ENCODE data around the gene NKRF. TPM values are rescaled to one million over a fixed set of nuclear protein-coding genes. Genes with fewer than 3 reads are reported as not detected.
A peak's percentile ranks its signal among the peaks of the same experiment; 100 is the strongest.

NKRF gene
- total and polyA plus RNA-seq, 2 of the 8 experiments (the other 6 are each of a cell fraction or from before 2014, with no cell fraction given): 3.8 to 11.4 TPM

GRCh38 chrX:119635799-119636198 lies 29.6 kb upstream of the NKRF start:
- H3K27me3 ChIP-seq (replicated peaks in 1 of 4; ENCODE audit: control insufficient read depth in 3 of 4, extremely low read depth in 1 of 4, insufficient read depth in 3 of 4, low read length in 3 of 4): no peaks in the 10 kb centered on the region
- peaks cover 2% of the 10 kb centered on the region; the same call in 1 of the 2 replicates for H3K23me2 ChIP-seq (ENCODE audit: low read depth, low read length)
- CTCF ChIA-PET (ENCODE audit: partially characterized antibody): interaction anchor here (0.6 to 1.2 kb wide), 2 partner anchors 26 to 79 kb away, joined by 4 read pairs; no protein-coding TSS in a partner anchor
- no peak overlapping the region for H3K56ac ChIP-seq (replicated peaks; ENCODE audit: insufficient read length, low read depth, low read length)
- H3K4ac ChIP-seq (replicated peaks; ENCODE audit: insufficient read length, low read depth, low read length): no peak overlapping the region
- no peak overlapping the region for H4K91ac ChIP-seq (replicated peaks; ENCODE audit: insufficient read length, low read length)
- DNase-seq (ENCODE audit: low read depth in 1 of 2, low spot score in 2 of 2) (no peak), FAIRE-seq (peak; percentile 45)
- no peak overlapping the region for H2BK12ac ChIP-seq (ENCODE audit: low read depth, low read length)
- H3K79me1 ChIP-seq (ENCODE audit: low read depth, low read length): no peaks in the 10 kb centered on the region
- H3K14ac ChIP-seq (ENCODE audit: insufficient read length): no peak overlapping the region
- no peak overlapping the region for H2BK120ac ChIP-seq (replicated peaks; ENCODE audit: low read depth, low read length)
- POLR2A ChIA-PET (ENCODE audit: partially characterized antibody): no interaction called here
- no peak overlapping the region for H3K27ac ChIP-seq (ENCODE audit: low read depth, low read length)
- H3K36me3 ChIP-seq (ENCODE audit: control insufficient read depth in 2 of 4, insufficient read depth in 4 of 4, low read length in 3 of 4): peaks cover 0 to 3% (median 0%) of the 10 kb centered on the region in 4 experiments; a peak in 3 of 8 replicates
- H3K79me2 ChIP-seq (ENCODE audit: control insufficient read depth in 1 of 2, insufficient read depth in 2 of 2, low read length in 2 of 2): no peaks in the 10 kb centered on the region
- H2BK15ac ChIP-seq (ENCODE audit: low read length): no peak overlapping the region
- no peak overlapping the region for H3K9ac ChIP-seq (replicated peaks in 1 of 4; ENCODE audit: extremely low read depth in 1 of 4, low read depth in 3 of 4, low read length in 3 of 4)
- H2AFZ ChIP-seq (ENCODE audit: low read length): no peak overlapping the region
- H3K4me2 ChIP-seq (ENCODE audit: insufficient read depth in 1 of 2, low read depth in 2 of 2, low read length in 2 of 2): peak overlapping the region; percentile 17 to 34; a peak in 2 of 4 replicates
- no peak overlapping the region for H2BK5ac ChIP-seq (ENCODE audit: low read depth, low read length)
- H4K5ac ChIP-seq (ENCODE audit: insufficient read length, low read depth, low read length): no peak overlapping the region
- 75% methylated on average over 1 of the region's 1 CpG; no CpG with 5 or more reads in 1 of the 2 experiments for WGBS, 2 experiments (ENCODE audit: extremely low coverage in 1 of 2, insufficient coverage in 1 of 2, insufficient read length in 1 of 2, insufficient replicate concordance in 2 of 2, low coverage in 1 of 2, low lambda C conversion rate in 2 of 2, missing lambda C conversion rate in 1 of 2)
- H3K4me3 ChIP-seq (ENCODE audit: extremely low read depth in 1 of 4, insufficient read depth in 2 of 4, low read depth in 3 of 4, low read length in 4 of 4): no peak overlapping the region
- no peak overlapping the region for H3K23ac ChIP-seq (ENCODE audit: insufficient read length)
- no peaks in the 10 kb centered on the region for H4K20me1 ChIP-seq (replicated peaks in 1 of 2; ENCODE audit: control insufficient read depth in 1 of 2, insufficient read depth in 2 of 2, low read length in 2 of 2)
- no peak overlapping the region for H2AK5ac ChIP-seq (ENCODE audit: low read depth, low read length)
- no peak overlapping the region for H2BK20ac ChIP-seq (ENCODE audit: low read length)
- no peaks in the 10 kb centered on the region for H3K9me3 ChIP-seq (ENCODE audit: insufficient read depth in 2 of 2, low read depth in 1 of 2, low read length in 1 of 2)
- H3K4me1 ChIP-seq (replicated peaks in 1 of 4; ENCODE audit: control insufficient read depth in 3 of 4, insufficient read depth in 4 of 4, low read length in 3 of 4): peaks cover 0 to 4% (median 2%) of the 10 kb centered on the region in 4 experiments; a peak in 3 of 7 replicates
- H4K8ac ChIP-seq (ENCODE audit: extremely low read depth, insufficient read depth, low read length): no peak overlapping the region
- H3K18ac ChIP-seq (ENCODE audit: extremely low read depth, low read length): no peak overlapping the region
- TF ChIP-seq SP1 (IDR thresholded peaks at IDR 0.05; ENCODE audit: low read depth, low read length): no peak
- TF ChIP-seq MAFK (IDR thresholded peaks at IDR 0.05; ENCODE audit: low read depth, low read length): no peak
- no peak for TF ChIP-seq PHF8 (conservative IDR thresholded peaks at IDR 0.05; ENCODE audit: low read depth, low read length)
- no peak for TF ChIP-seq TCF12 (IDR thresholded peaks at IDR 0.05; ENCODE audit: low read depth, low read length)
- no peak for TF ChIP-seq YY1 (IDR thresholded peaks at IDR 0.05; ENCODE audit: low read depth, low read length)
- TF ChIP-seq GTF2F1 (IDR thresholded peaks at IDR 0.05; ENCODE audit: borderline replicate concordance, low read depth, low read length): no peak
- TF ChIP-seq E2F6 (IDR thresholded peaks at IDR 0.05): no peak
- TF ChIP-seq CBX5 (IDR thresholded peaks at IDR 0.05; ENCODE audit: low read depth, low read length): no peak
- TF ChIP-seq RAD21 (IDR thresholded peaks at IDR 0.05 in 1 of 2, conservative IDR thresholded peaks at IDR 0.05 in 1 of 2; ENCODE audit: low read depth in 2 of 2, low read length in 2 of 2): no peak
- TF ChIP-seq KDM5A (IDR thresholded peaks at IDR 0.05; ENCODE audit: low read length): no peak
- TF ChIP-seq TAF7 (optimal IDR thresholded peaks at IDR 0.05; ENCODE audit: borderline replicate concordance, low read depth, low read length): no peak
- no peak for TF ChIP-seq EZH2 (IDR thresholded peaks at IDR 0.05; ENCODE audit: low read depth, low read length, severe bottlenecking)
- TF ChIP-seq TEAD4 (IDR thresholded peaks at IDR 0.05; ENCODE audit: low read depth, low read length): no peak
- TF ChIP-seq FOSL1 (IDR thresholded peaks at IDR 0.05; ENCODE audit: insufficient read depth, low read depth, low read length): no peak

All from H1 (cell line).